Uterus (tissue), 2 donors: ENCODE results near the gene LOXL1.

Source experiments
- POLR2A ChIP-seq, 2 donors: fragments of 450-650 bp; IDR thresholded peaks; one replicate each; pipeline ENCODE4 v1.6.1; 2016; ENCODE audit warnings: antibody characterized with exemption in 2 of 2, mild to moderate bottlenecking in 1 of 2, moderate library complexity in 1 of 2
- TF ChIP-seq, protein P1 (sequence below), 4 experiments: fragments of 200-600 bp in 2 of 4; fragments of 450-650 bp in 2 of 4; sonication (generic) in 2 of 4; IDR thresholded peaks; one replicate each; pipeline ENCODE4 v1.5.1; 2016 to 2019; ENCODE audit warnings: antibody characterized with exemption in 4 of 4, mild to moderate bottlenecking in 2 of 4, moderate library complexity in 1 of 4

DNA sequence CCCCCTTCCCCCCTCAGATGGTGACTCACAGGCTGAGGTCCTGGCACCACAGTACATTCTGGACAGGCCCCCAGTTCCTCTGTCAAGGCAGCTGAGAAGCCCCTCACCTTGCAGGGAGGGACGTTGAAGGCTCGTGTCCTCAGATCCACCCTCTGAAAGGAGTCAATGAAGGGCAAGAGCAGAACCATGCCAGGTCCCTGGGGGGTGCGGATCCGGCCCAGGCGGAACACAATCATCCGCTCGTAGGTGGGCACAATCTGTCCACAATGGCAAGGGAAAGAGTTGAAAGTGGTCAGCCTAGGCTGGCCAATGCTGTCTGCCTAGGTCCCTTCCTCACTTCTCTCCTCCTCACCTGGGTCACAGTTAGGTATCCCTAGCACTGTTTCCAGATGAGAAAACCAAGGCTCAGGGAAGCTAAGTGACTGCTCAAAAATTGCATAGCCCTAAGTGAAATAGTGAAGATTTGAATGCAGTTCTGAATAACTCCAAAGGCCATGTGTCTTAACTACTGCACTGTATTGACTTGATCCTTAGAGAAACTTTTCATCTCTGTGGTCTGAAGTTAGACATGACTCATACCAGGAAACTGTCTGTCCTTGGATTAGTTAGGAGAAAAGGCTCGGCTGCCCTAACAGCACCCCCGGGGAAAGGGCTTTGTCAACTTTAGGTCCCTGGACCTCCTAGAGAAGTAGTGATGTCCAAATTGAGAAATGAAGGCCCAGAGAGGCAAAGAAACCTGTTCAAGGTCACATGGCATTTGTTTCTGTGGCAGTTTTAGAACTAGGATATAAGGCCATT is 62.9 kb downstream of the LOXL1 start:
- TF ChIP-seq, protein P1, sequence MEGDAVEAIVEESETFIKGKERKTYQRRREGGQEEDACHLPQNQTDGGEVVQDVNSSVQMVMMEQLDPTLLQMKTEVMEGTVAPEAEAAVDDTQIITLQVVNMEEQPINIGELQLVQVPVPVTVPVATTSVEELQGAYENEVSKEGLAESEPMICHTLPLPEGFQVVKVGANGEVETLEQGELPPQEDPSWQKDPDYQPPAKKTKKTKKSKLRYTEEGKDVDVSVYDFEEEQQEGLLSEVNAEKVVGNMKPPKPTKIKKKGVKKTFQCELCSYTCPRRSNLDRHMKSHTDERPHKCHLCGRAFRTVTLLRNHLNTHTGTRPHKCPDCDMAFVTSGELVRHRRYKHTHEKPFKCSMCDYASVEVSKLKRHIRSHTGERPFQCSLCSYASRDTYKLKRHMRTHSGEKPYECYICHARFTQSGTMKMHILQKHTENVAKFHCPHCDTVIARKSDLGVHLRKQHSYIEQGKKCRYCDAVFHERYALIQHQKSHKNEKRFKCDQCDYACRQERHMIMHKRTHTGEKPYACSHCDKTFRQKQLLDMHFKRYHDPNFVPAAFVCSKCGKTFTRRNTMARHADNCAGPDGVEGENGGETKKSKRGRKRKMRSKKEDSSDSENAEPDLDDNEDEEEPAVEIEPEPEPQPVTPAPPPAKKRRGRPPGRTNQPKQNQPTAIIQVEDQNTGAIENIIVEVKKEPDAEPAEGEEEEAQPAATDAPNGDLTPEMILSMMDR (IDR thresholded peaks at IDR 0.05) = no peak
- TF ChIP-seq POLR2A (IDR thresholded peaks at IDR 0.05) = no peak
